Stimulated activated CD8-positive, alpha-beta memory T cell treated with anti-CD3 and anti-CD28 coated beads, Interleukin-15, amount 100 ng/mL, for 4 hours (primary cell): ENCODE results near the gene ID2.
A peak's percentile ranks its signal among the peaks of the same experiment; 100 is the strongest.

Source experiments
- DNase-seq, 2 donors: peaks; one replicate each; pipeline ENCODE4 v3.0.0-alpha.2; 2020; ENCODE audit warnings: low read depth in 2 of 2

ID2 gene, protein sequence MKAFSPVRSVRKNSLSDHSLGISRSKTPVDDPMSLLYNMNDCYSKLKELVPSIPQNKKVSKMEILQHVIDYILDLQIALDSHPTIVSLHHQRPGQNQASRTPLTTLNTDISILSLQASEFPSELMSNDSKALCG

DNA sequence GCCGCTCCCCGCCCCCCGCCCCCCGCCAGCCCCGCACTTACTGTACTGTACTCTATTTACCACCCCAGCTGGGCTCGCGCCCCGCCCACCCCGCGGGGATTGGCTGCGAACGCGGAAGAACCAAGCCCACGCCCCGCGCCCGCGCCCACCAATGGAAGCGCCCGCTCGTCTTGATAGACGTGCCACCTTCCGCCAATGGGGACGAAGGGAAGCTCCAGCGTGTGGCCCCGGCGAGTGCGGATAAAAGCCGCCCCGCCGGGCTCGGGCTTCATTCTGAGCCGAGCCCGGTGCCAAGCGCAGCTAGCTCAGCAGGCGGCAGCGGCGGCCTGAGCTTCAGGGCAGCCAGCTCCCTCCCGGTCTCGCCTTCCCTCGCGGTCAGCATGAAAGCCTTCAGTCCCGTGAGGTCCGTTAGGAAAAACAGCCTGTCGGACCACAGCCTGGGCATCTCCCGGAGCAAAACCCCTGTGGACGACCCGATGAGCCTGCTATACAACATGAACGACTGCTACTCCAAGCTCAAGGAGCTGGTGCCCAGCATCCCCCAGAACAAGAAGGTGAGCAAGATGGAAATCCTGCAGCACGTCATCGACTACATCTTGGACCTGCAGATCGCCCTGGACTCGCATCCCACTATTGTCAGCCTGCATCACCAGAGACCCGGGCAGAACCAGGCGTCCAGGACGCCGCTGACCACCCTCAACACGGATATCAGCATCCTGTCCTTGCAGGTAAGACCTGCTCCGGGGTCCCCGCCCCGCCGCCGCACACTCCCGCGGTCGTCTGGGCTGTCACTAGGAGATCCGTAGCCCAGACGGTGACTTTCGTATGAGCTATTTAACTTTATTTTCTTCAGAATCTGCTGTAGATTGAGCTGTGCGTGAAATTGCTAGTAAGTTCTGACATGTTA, at the start of gene ID2:
TSS of gene ID2 (plus strand) at position 271 of the 907 bp plus-strand sequence. CDS start at position 381, 110 bp downstream.
- peak; percentile 96 to 99 for DNase-seq

DNA sequence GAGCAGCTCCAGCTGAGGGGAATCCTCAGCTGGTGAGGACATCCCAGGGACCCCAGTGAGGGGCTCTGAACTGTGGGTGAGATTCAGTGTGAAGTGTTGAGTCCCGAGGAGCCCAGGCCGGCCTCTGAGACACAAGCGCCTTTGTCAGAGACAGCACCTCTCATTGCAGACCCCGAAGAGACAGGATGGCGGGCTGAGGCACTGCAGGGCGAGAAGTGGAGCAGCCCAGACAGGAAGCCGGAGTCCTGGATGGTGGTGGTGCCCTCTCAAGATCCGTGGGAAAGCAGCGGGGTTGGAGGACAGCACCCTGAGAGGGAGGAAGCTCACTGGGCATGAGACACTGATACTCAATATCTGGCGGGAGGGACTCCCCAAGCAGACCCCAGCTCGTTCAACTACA, 49.1 kb upstream of the ID2 start:
- DNase-seq: no peak

DNA sequence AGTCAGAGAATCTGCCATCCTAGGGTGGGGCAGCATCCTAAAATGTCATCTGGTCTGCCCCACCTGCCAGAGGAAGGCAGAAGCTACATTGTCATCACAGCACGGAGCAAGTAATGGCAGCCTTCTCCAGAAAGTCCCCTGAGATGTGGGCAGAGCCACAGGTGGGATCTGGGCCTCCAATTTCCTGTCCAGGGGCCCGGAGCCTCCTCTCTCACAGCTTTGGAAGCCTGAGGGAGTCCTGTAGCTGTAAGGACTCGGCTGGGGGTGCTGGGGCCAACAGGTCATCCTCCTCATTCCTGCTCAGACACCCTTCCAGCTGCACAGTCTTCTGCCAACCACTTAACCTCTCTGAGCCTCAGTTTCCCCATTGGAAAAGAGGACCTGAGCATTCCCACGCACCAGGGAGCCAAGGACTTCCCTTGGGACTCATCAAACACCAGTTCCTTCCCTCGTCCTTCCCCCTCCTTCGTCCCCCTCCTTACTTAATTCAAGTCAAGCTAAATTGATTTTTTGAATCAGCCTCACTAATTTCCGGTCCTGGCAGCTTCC, 48.6 kb upstream of the ID2 start:
- no peak for DNase-seq

DNA sequence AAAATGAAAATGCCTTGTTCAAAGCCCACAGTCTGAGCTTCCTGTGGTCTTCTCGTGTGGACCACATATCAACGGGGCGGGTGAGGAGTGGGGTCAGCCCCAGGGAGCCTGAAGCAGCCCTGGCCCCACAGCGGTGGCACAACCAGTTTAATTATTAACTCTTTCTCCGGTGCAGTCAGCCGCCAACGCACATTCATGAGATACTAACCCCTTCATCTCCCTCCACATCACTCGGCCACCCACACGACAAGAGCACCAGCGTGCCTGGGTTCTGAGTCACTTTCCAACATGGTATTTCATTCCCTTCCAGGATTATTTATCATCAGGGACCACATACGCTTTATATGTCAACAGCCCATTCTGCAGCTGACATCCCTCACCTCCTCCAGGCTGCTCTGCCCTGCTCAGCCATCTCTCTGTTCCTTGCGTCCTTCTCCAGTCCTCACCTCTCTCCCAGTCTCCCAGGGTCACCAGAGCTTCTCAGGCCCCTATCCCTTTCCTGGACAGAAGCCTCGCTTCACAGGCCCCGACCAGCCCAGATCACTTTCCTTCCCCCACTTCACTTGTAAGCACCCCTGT, 48.0 kb upstream of the ID2 start:
- DNase-seq: no peak

DNA sequence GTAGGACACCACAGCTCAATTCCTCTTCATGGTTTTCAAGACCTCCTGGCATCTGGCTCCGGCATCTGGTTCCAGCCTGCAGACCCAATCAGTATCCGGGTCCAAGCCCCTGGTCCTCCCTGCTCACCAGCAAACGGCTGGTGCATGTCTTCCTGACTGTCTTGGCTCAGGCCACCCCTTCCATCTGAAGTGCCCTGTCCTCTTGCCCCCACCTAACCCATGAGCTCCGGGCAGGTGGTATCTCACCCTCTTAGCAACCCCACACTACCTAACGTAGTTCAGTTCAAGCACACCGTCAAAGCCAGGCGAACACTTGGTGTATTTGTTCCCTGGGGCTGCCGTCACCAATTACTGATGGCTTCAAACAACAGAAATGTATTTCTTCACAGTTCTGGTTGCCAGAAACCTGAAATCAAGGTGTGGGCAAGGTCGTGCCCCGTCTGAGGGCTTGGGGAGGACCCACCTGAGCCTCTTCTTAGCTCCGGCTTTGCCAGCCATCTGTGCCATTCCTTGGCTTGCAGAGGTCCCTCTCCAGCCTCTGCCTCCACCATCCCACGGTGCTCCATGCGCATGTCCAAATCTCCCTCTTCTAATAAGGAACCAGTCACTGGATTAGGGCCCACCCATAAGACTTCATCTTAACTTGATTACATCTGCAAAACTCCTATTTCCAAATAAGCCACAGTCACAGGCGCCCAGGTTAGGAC, 47.2 kb upstream of the ID2 start:
- DNase-seq: no peak

DNA sequence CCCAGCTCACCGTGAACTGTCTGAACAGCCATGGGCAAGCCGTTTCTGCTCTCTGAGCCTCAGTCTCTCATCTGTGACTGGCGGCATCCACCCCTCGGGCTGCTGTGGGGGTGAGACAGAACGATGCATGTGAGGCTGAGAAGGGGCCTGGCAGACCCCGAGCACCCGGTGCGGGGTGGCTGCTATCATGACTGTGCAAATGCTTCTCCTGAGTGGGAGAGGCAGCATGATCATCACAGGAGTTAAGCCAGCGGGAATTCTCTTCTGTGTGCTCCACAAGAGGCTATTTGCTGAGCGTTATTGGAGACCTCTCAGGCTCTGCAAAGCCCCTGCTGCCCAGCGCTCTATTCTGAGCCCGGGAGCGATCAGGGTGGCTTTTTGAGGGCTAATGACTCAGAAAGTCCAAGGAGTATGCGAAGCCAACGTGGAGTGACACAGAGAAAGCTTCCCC, 45.8 kb upstream of the ID2 start:
- DNase-seq: no peak

DNA sequence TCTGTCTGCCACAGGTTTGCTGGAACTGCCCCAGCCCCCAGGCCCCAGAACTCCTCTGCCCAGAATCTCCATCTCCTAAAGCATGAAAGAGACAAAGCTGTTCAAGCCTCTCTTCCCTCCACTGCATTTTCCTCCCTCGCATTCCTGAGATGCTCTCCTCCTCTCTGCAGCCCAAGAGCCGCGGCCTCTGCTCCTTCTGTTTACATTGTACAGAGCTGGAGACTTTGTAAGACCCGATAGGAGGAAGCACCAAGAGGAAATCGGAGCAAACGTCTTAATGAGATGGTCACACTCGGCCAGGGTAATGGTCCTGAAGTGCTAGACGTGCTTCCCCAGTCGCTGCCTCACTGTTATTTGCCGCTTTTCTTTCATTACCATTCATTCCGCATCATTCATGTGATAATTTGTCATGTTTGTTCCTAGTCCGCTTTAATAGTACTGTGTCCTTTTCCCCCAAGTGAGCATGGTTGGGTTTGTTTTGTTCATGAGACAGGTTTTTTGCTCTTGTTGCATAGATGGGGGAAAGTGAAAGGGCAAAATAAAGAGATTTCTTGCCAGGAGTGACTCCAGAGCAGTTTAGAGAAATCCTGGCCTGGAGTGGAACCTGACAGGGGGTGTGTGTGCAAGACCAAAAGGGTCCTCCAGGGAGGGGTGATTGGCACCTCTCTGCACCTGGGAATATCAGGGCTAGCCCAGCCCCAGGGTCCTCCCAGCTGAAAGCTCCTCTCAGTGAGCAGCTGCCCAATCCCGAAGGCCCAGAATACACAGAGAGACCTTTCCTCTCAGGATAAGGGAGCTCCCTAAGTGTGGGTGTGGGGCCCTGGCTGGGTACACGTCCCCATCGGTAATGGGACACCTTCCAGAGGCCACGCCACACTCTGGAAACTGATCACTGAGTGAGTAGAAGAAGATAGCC, 44.9 kb upstream of the ID2 start:
- DNase-seq: no peak

DNA sequence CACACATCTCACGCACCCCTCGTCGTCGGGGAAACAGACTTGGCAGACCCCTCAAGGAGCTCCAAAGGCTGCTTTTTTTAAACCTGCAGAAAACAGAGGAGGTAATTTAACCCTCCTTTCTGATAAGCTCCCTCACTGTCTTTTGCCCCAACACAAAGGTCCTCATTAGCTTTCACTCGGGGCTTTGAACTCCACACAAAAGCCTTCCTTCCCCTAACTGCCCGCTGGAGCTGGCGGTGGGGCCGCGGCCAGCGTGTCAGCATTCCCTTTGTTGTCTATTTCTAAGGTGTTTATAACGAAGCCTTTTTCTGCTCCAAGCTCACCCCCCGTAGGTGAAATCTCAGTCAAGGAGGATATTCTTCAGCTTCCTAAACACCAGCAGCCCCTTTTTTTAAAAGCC, 43.5 kb upstream of the ID2 start:
- no peak for DNase-seq

DNA sequence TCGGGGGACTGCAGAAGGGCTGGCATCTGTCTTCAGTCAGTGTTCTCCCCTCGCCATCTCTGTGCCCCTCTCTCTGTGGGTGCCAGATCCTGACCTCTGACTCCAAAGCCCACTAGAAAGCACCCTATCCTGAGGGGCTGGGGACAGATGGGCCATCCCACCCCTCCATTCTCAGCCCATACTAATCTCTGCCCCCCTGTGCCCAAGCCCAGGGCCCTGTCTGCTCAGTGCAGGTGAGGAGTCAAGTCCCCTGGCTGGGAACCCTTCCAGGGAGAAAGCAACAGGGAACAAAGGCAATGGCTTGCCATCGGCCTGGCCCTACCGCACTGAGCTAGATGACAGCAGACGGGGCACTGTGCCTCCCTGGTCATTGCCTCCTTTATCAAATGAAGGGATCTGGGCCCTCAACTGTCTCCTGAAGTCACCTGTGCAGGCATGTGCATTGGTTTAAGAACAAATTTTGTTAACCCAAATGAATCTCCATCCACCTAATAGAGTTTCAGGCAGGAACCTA, 42.7 kb upstream of the ID2 start:
- DNase-seq: no peak

DNA sequence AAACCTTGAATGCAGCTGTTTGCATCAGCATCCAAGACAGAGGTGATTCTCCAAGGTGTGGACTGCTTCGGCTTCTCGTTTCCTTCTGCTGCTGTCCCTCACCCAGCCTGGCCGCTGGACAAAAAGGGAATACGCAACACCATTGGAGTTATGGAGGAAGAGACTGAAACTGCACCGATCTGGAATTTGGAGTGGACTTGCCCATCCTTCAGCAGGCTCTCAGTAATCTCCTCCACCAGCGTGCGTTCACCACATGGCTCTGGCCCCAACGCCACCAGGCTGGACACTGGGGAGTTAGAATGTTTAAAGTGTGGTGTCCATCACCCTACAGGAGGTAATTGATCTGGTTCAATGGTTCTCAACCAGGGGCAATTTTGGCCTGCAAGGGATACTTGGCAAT, 41.4 kb upstream of the ID2 start:
- DNase-seq: no peak

DNA sequence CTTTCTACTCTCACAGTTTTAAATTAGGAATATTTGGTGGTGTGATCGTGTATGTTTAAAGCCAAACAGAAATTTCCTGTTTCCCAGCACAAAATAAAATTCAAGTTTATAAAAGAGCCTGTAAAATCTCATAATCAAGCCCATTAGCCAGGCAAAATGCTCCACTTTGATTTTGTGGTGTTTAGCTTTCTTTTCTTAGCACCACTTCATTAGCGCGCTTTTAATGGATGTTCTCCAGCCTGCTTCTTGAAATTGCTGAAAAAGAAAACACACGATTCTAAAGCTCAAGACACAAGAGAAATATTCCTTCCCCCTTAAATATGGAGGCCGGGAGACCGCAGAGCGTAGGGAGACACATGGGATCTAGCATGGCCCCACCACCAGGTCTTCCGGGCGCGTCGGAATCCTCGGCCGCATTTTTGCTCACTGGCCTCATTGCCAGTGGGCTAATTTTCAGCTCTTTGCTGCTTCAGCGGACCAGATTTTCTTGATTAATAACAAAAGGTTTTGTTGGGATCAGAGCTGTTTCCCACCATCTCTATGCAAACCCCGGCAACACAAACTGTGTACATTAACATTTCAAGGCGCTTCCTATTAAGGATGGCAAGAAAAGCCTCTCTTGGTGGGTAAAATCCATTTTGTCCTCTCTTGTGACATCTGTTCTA, 40.4 kb upstream of the ID2 start:
- DNase-seq: no peak

DNA sequence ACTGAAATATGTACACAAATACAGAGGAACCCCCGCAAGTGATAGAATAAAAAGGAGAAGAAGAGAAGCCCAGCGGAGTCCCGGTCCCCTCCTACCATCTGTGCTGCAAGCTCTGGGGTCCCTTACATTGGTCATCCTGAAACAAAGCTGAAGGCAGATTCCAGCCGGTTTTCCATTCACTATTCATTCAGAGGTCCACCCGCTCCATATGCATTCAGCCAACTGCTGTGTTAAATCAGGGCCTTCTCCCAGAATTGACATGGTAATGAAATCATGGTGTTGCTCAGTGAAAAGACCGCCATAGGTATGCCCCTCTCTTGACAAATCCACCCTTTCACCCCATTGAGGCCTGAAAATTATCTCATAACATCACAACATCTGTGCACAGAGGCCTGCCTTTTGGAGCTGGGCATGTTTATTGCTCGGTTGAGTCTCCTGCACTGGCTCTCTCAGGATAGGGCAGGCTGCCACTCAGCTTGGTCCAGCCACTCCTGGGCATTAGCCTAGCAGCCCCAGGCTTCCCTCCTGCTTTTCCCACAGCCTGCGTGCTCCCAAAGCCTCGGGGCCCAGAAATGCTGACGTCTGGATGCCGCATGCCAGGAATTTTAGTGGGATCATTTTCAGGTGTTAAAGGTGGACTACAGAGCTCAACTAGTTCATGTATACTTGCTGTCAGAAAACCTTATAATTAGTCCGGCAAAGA, 39.3 kb upstream of the ID2 start:
- DNase-seq: no peak

DNA sequence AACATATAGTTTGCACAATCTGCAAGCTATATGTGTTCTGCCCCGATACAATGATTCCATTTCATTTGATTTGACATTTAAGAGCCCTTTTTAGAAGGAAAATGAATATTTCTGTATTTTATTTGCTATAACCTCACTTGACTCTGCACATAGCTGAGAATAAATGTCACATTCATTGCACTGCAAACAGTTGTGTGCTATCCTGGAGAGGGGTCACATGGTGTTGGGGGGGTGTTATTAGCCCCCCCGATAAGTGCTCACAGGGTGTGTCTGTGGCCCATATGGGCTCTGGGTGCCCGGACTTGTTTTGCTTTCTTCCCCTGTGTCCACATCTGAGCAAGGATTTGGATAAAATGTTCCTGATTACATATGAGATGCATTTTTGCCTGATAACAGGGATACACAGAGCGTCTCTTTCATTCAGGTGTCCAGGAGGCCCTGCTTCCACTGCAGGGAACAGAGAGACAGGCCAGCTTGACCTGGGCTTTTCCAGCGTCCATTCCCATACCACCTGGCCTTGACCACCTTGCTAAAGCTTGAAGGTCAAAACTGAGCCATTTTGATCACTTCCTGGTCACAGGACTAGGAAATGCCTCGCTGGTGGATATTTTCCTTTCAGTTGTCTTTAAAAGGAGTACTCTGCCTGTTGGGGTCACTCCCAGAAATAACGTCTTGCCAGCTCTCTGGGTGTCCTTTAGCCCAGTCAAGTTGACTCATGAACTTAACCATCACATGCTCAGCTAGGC, 38.4 kb upstream of the ID2 start:
- no peak for DNase-seq

DNA sequence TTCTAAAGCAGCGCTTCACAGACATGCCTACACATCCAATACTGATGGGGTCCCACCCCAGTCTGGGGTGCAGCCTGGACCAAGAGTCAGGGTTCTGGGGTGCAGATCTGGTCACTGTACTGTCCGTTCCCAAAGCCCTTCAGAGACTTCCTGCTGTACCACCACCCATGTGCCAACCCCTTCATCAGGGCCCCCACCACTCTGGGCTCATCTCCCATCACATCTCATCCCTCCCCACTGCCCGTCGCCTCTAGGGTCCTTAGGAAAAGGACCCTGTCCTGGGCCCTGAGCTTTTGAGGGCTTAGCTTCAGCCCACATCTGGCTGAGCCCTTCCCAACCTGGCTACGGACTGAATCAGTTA, 37.9 kb upstream of the ID2 start:
- DNase-seq: no peak

DNA sequence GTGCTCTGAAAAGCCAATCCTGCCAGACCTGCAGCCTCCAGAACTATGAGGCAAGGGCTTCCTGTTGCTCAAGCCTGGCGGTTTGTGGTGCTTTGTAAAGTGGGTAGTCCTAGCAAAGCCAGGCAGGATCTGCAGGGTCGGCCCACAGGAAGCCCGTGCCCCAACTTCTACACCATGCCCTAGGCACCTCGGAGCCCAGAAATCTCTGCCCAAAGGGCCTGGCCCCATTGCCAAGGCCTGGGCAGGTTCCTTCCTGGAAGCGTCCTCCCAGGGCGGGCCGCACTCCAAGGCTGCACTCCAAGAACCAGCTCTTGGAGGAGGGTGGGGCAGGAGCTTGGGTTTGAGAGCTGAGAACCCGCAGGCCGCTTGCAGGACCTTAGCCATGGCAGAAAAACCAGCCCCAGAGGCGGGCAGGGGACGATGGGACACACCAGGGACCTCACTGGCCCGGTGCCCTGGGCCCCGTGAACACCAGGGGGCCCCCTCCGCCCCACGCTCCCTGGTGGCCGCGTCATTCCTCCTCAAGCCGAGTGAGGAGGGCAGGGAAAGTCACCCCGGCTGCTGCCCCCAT, 37.2 kb upstream of the ID2 start:
- no peak for DNase-seq

DNA sequence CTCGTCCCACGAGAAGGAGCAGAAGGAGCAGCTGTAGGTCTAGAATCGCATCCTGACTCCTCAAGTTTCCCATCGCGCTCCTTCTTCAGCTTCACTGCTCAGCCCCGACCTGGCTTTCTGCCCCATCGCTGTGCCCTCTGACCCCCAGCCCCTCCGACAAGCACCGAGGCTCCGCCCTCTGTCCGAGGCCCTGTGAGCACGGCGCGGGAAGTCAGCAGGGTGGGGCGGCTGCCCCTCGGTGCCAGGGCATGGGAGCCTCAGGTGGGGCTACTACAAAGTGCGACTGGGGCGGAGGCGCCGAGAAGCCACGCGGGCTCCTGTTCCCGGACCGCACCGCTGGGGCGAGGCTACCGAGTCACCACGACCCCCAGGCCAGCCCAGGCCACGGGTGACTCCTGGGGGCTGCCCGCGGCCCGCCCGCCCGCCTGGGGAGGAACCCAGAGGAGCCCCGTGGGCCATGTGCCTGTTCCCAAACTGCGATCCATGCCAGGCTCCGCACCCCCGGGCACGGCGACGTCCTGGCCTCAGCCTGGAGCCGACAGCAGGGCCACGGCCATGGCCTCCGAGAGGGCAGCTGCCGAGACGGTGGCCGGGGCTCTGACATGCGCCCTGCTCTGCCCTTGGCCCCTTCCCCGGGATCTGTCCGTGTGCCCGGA, 36.6 kb upstream of the ID2 start:
- DNase-seq: no peak

DNA sequence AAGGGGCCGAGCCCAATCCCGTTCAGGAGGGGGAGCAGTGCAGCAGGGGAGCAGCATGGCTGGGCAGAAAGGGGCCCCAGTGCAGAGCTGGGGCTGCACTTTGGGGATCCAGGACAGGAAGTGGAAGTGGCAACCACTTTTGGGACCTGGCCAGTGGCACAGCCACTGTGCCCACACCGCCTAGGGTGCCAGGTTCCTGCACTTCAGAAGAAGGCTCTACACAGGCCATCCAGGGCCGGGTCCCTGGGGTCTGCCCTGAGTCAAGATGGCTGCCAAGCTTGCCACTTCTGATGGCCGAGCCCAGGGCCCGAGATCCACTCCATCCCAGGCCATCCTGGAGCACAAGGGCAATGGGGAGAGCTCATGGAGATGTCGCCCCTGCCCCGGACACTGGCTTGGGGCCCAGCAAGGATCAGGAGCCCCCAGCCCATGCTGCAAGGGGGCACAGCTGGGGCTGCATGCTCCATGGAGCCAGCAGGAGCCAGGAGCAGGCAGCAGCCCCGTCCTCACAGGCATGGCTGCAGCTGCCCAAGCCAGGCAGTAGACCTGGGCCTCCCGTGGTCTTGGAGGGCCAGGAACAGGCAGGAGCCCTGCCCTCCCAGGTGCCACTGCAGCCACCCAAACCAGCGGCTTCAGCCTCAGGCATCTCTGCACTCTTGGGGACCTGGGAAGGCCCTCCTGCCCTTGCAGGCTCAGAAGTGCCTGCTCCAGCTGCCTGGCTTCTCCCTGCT, 35.0 kb upstream of the ID2 start:
- no peak for DNase-seq
